ENCODE data around the gene AKAP7. TPM values are rescaled to one million over a fixed set of nuclear protein-coding genes. Genes with fewer than 3 reads are reported as not detected.

Gene AKAP7
- total and polyA plus RNA-seq, 2 donors (not counting 3 experiments of a cell fraction or from before 2014, with no cell fraction given) = 0.76 to 3.3 TPM

- POLR2A ChIA-PET = no interaction called here
- dilution Hi-C loops (cut with MboI; ENCODE audit: extremely low pct_ligation_motif_present, low sequenced_read_pairs) = no loop called here
These were observed 168.2 kb downstream of the AKAP7 start for GRCh38 chr6:131303338-131303930.

More at GRCh38 chr6:131303338-131303930, 168.2 kb downstream of the AKAP7 start:
- DNase-seq (ENCODE audit: low read depth, low spot score) (no peak), FAIRE-seq (no peak)
- Histone ChIP-seq H3K79me2 (ENCODE audit: control insufficient read depth, insufficient read depth, low read length) (no peaks in the 10 kb centered on the region), H3K4me2 (ENCODE audit: insufficient read depth, low read length) (no peak overlapping the region), H3K9ac (replicated peaks; ENCODE audit: extremely low read depth, insufficient read depth, low read length) (no peak overlapping the region), H2AFZ (ENCODE audit: low read depth, low read length) (no peak overlapping the region), H4K20me1 (replicated peaks; ENCODE audit: control insufficient read depth, extremely low read depth, insufficient read depth, low read length) (no peaks in the 10 kb centered on the region), H3K27me3 (ENCODE audit: control insufficient read depth in 2 of 2, insufficient read depth in 2 of 2, low read length in 2 of 2) (no peaks in the 10 kb centered on the region), H3K27ac (ENCODE audit: insufficient read depth, low read depth, low read length) (no peak overlapping the region), H3K9me1 (replicated peaks; ENCODE audit: control insufficient read depth, extremely low read depth, insufficient read depth, low read length) (no peaks in the 10 kb centered on the region), H3K9me3 (replicated peaks; ENCODE audit: control insufficient read depth, insufficient read depth, low read length) (no peaks in the 10 kb centered on the region), H3K36me3 (ENCODE audit: control insufficient read depth in 2 of 2, extremely low read depth in 1 of 2, insufficient read depth in 2 of 2, low read length in 2 of 2) (no peaks in the 10 kb centered on the region), H3K4me3 (replicated peaks in 1 of 3; ENCODE audit: insufficient read depth in 1 of 3, low read depth in 1 of 3, low read length in 3 of 3) (no peak overlapping the region), H3K4me1 (ENCODE audit: control insufficient read depth, extremely low read depth, insufficient read depth, low read length) (no peaks in the 10 kb centered on the region)
- intact Hi-C loops (cut with micrococcal nuclease) = no loop called here
- no TSS peak for BruUV-seq (replicated peaks)
- TF ChIP-seq FOS (IDR thresholded peaks at IDR 0.05; ENCODE audit: borderline replicate concordance, insufficient read depth, low read length) (no peak), POLR2AphosphoS5 (IDR thresholded peaks at IDR 0.05; ENCODE audit: insufficient read depth, low read depth, low read length) (no peak), POLR2A (IDR thresholded peaks at IDR 0.05; ENCODE audit: low read depth, low read length) (no peak), GATA2 (IDR thresholded peaks at IDR 0.05; ENCODE audit: insufficient read depth, insufficient read length, low read depth, low read length) (no peak), MAX (IDR thresholded peaks at IDR 0.05; ENCODE audit: insufficient read depth, insufficient read length) (no peak), EZH2 (IDR thresholded peaks at IDR 0.05; ENCODE audit: borderline replicate concordance, low read depth, low read length, severe bottlenecking) (no peak), CTCF (IDR thresholded peaks at IDR 0.05; ENCODE audit: extremely low read depth in 1 of 2, insufficient read depth in 1 of 2, low read depth in 1 of 2, low read length in 2 of 2) (no peak), JUN (IDR thresholded peaks at IDR 0.05; ENCODE audit: borderline replicate concordance, insufficient read depth, insufficient read length, low read depth) (no peak), MYC (IDR thresholded peaks at IDR 0.05; ENCODE audit: low read depth, low read length) (no peak)
- CTCF ChIA-PET = no interaction called here
